Measurements from ENCODE around the gene UGT3A1. TPM values are rescaled to one million over a fixed set of nuclear protein-coding genes. Genes with fewer than 3 reads are reported as not detected.

UGT3A1 gene
- total and polyA plus RNA-seq, 2 of the 13 experiments (the other 11 are each of a cell fraction or from before 2014, with no cell fraction given), result not detected

- Histone ChIP-seq H3K4me1 (ENCODE audit: insufficient read depth, low read length) (no peaks in the 10 kb centered on the region), H3K9ac (ENCODE audit: insufficient read depth, low read depth, low read length) (no peak overlapping the region), H2AFZ (ENCODE audit: low read length) (no peak overlapping the region), H3K27ac (ENCODE audit: extremely low read length, insufficient read depth, low read length) (no peak overlapping the region), H3K36me3 (replicated peaks in 1 of 2; ENCODE audit: control insufficient read depth in 1 of 2, insufficient read depth in 2 of 2, low read length in 2 of 2) (no peaks in the 10 kb centered on the region), H3K79me2 (ENCODE audit: insufficient read depth, low read length) (no peaks in the 10 kb centered on the region), H3K27me3 (ENCODE audit: control insufficient read depth in 1 of 2, insufficient read depth in 2 of 2, low read length in 2 of 2) (no peaks in the 10 kb centered on the region), H3K4me2 (ENCODE audit: low read depth, low read length) (no peak overlapping the region), H3K4me3 (replicated peaks in 1 of 3; ENCODE audit: insufficient read depth in 1 of 3, low read depth in 2 of 3, low read length in 3 of 3) (no peak overlapping the region), H3K9me3 (ENCODE audit: low read length) (peaks cover 38% of the 10 kb centered on the region), H4K20me1 (ENCODE audit: insufficient read depth, low read length) (no peaks in the 10 kb centered on the region)
- WGBS (ENCODE audit: low lambda C conversion rate), result 8% methylated on average over 5 of the region's 5 CpGs
- intact Hi-C loops (cut with micrococcal nuclease; ENCODE audit: unreplicated experiment), result no loop called here
- no peak for FAIRE-seq
- no TSS peak for BruUV-seq (replicated peaks)
- ATAC-seq, result no peak
- ChIA-PET POLR2A (no interaction called here), CTCF (ENCODE audit: low intra/inter-chr PET ratio, low total read pairs) (no interaction called here)
- TF ChIP-seq MAFK (conservative IDR thresholded peaks at IDR 0.05 in 1 of 2, IDR thresholded peaks at IDR 0.05 in 1 of 2; ENCODE audit: low read length in 2 of 2), result 0 out of 4 replicates have a peak, but pooled peaks of 1 of the 2 experiments have one; percentile 14
- TF ChIP-seq ZXDC (CRISPR knock-in tag; IDR thresholded peaks at IDR 0.05), result no peak
- no peak for TF ChIP-seq BORCS8-MEF2B (CRISPR knock-in tag; IDR thresholded peaks at IDR 0.05)
- TF ChIP-seq ZNF550 (CRISPR knock-in tag; IDR thresholded peaks at IDR 0.05; ENCODE audit: borderline replicate concordance), result no peak
- in situ Hi-C loops (cut with HindIII; ENCODE audit: extremely low pct_ligation_motif_present, low pct_unique_long_range_greater_than_20kb), result no loop called here
- no peak for DNase-seq (ENCODE audit: low spot score)
Observed at GRCh38 chr5:36017622-36018021, 26.4 kb upstream of the UGT3A1 start.

GRCh38 chr5:36017004-36017403 lies 25.8 kb upstream of the UGT3A1 start:
- intact Hi-C loops (cut with micrococcal nuclease; ENCODE audit: unreplicated experiment), result no loop called here
- H3K79me2 ChIP-seq (ENCODE audit: insufficient read depth, low read length), result no peaks in the 10 kb centered on the region
- in situ Hi-C loops (cut with HindIII; ENCODE audit: extremely low pct_ligation_motif_present, low pct_unique_long_range_greater_than_20kb), result no loop called here
- no peaks in the 10 kb centered on the region for H3K27me3 ChIP-seq (ENCODE audit: control insufficient read depth in 1 of 2, insufficient read depth in 2 of 2, low read length in 2 of 2)
- DNase-seq (ENCODE audit: low spot score), result no peak
- H3K36me3 ChIP-seq (replicated peaks in 1 of 2; ENCODE audit: control insufficient read depth in 1 of 2, insufficient read depth in 2 of 2, low read length in 2 of 2), result no peaks in the 10 kb centered on the region
- ChIA-PET POLR2A (no interaction called here), CTCF (ENCODE audit: low intra/inter-chr PET ratio, low total read pairs) (no interaction called here)
- no peaks in the 10 kb centered on the region for H4K20me1 ChIP-seq (ENCODE audit: insufficient read depth, low read length)
- H3K9me3 ChIP-seq (ENCODE audit: low read length), result peaks cover 44% of the 10 kb centered on the region
- no peak overlapping the region for H3K27ac ChIP-seq (ENCODE audit: extremely low read length, insufficient read depth, low read length)
- H3K4me3 ChIP-seq (replicated peaks in 1 of 3; ENCODE audit: insufficient read depth in 1 of 3, low read depth in 2 of 3, low read length in 3 of 3), result no peak overlapping the region
- BruUV-seq (replicated peaks), result no TSS peak
- ATAC-seq, result no peak
- H3K4me2 ChIP-seq (ENCODE audit: low read depth, low read length), result no peak overlapping the region
- no peaks in the 10 kb centered on the region for H3K4me1 ChIP-seq (ENCODE audit: insufficient read depth, low read length)
- H2AFZ ChIP-seq (ENCODE audit: low read length), result no peak overlapping the region
- TF ChIP-seq MTF1 (CRISPR knock-in tag; IDR thresholded peaks at IDR 0.05) (no peak), SMARCC2 (IDR thresholded peaks at IDR 0.05) (no peak), ZNF33B (CRISPR knock-in tag; IDR thresholded peaks at IDR 0.05) (no peak), RBAK (CRISPR knock-in tag; IDR thresholded peaks at IDR 0.05) (no peak), CREM (IDR thresholded peaks at IDR 0.05) (no peak), CREM (CRISPR knock-in tag; IDR thresholded peaks at IDR 0.05) (no peak), ZNF607 (CRISPR knock-in tag; IDR thresholded peaks at IDR 0.05; ENCODE audit: borderline replicate concordance) (no peak), HMG20A (CRISPR knock-in tag; IDR thresholded peaks at IDR 0.05; ENCODE audit: borderline replicate concordance) (no peak), TBX2 (CRISPR knock-in tag; IDR thresholded peaks at IDR 0.05; ENCODE audit: borderline replicate concordance) (no peak), LCORL (IDR thresholded peaks at IDR 0.05) (no peak), LCORL (CRISPR knock-in tag; IDR thresholded peaks at IDR 0.05) (no peak), NFE2L2 (IDR thresholded peaks at IDR 0.05; ENCODE audit: low read length) (no peak), ZNF17 (CRISPR knock-in tag; IDR thresholded peaks at IDR 0.05) (no peak), MEIS1 (CRISPR knock-in tag; IDR thresholded peaks at IDR 0.05; ENCODE audit: borderline replicate concordance) (no peak)
- no peak overlapping the region for H3K9ac ChIP-seq (ENCODE audit: insufficient read depth, low read depth, low read length)
- 8% methylated on average over 1 of the region's 1 CpG for WGBS (ENCODE audit: low lambda C conversion rate)
- FAIRE-seq, result no peak
